ENCODE data around the gene TRPM1.

GRCh38 chr15:31104003-31104402 is 2.5 kb upstream of the TRPM1 start:
- TF ChIP-seq SUZ12 (IDR thresholded peaks at IDR 0.05; ENCODE audit: extremely low read depth, insufficient read depth, insufficient read length), result no peak
- no peak for TF ChIP-seq ZNF274 (IDR thresholded peaks at IDR 0.05; ENCODE audit: low read depth, low read length)
- no peak for TF ChIP-seq YY1 (IDR thresholded peaks at IDR 0.05; ENCODE audit: insufficient read depth, insufficient read length)
